A549 (cell line): ENCODE results near the gene POLA1. TPM values are rescaled to one million over a fixed set of nuclear protein-coding genes. Genes with fewer than 3 reads are reported as not detected.
A peak's percentile ranks its signal among the peaks of the same experiment; 100 is the strongest.
"Not testable (repeated sequence)": the region's sequence is repeated elsewhere in the genome, so short reads cannot be mapped to it uniquely, and the experiment has no call there.

Experiments used
- ATAC-seq, 2 experiments: fragments of 200-7000 bp in 1 of 2; fragments of >200 bp in 1 of 2; cut with Nextera tagmentation in 1 of 2; cut with Tn5 transposase in 1 of 2; 3 replicates each; pipeline versions ENCODE4 v1.8.0 to v1.9.1; 2018 to 2020; ENCODE audit warnings: mild to moderate bottlenecking in 1 of 2, moderate library complexity in 1 of 2
- CTCF ChIA-PET: fragments of 300-600 bp; sonication (Branson Sonifier 250); formaldehyde crosslinking; extraction: SDS; loops from one replicate; lab custom pipeline; 2021; ENCODE audit warnings: antibody characterized with exemption, inconsistent platforms; lab: Yijun Ruan, JAX
- POLR2A ChIA-PET: fragments of 350-600 bp; formaldehyde crosslinking; extraction: SDS; loops from one replicate; lab custom pipeline; 2021; ENCODE audit warnings: antibody characterized with exemption, inconsistent platforms; lab: Yijun Ruan, JAX
- DNase-seq, 2 experiments: peaks; one replicate each; pipeline versions ENCODE4 v3.0.0 to v3.0.0-alpha.2; 2011 to 2016; ENCODE audit warnings: low read depth in 1 of 2, low spot score in 1 of 2
- FAIRE-seq: peaks from 2 replicates; lab custom pipeline; 2011; peaks lifted over from hg19 to GRCh38; lab: Jason Lieb, UNC
- H3K27ac ChIP-seq, 2 experiments: fragments of >200 bp; sonication (Bioruptor Twin); formaldehyde crosslinking; 3 replicates each; pipeline ENCODE4 v1.5.1; 2016 to 2017
- H3K4me1 ChIP-seq: fragments of >200 bp; sonication (Bioruptor Twin); formaldehyde crosslinking; 3 replicates; pipeline ENCODE4 v1.6.1; 2016
- H3K4me2 ChIP-seq: fragments of >200 bp; sonication (Bioruptor Twin); formaldehyde crosslinking; 3 replicates; pipeline ENCODE4 v1.6.1; 2016
- H3K4me3 ChIP-seq: fragments of >200 bp; sonication (Bioruptor Twin); formaldehyde crosslinking; 3 replicates; pipeline ENCODE4 v1.5.1; 2016
- H3K9me3 ChIP-seq: fragments of >200 bp; sonication (Bioruptor Twin); formaldehyde crosslinking; 3 replicates; pipeline ENCODE4 v1.6.1; 2016
- CEBPB ChIP-seq, 2 experiments: fragments of >200 bp in 1 of 2; sonication (Bioruptor Twin) in 1 of 2; formaldehyde crosslinking in 1 of 2; IDR thresholded peaks; 2 replicates each; pipeline ENCODE4 v1.6.1; 2012 to 2016
- CHD4 ChIP-seq: fragments of 200-600 bp; sonication (generic); IDR thresholded peaks from 2 replicates; pipeline ENCODE4 v1.6.1; 2016; ENCODE audit warnings: antibody characterized with exemption, mild to moderate bottlenecking, borderline replicate concordance
- EHMT2 ChIP-seq: fragments of 200-600 bp; sonication (generic); IDR thresholded peaks from 2 replicates; pipeline ENCODE4 v1.6.1; 2016; ENCODE audit warnings: antibody characterized with exemption, low read depth, mild to moderate bottlenecking, moderate library complexity
- ESRRA ChIP-seq: fragments of 150-350 bp; IDR thresholded peaks from 2 replicates; pipeline ENCODE4 v1.6.1; 2014; ENCODE audit warnings: mild to moderate bottlenecking, low read length, borderline replicate concordance
- FOSB ChIP-seq: fragments of 250-450 bp; sonication (Bioruptor Pico); IDR thresholded peaks from 2 replicates; pipeline ENCODE4 v1.5.0; 2020; ENCODE audit warnings: mild to moderate bottlenecking, moderate library complexity
- FOSL2 ChIP-seq, 2 experiments: fragments of 450-650 bp in 1 of 2; fragments of >200 bp in 1 of 2; sonication (Bioruptor Twin) in 1 of 2; formaldehyde crosslinking; IDR thresholded peaks; 2 replicates each; pipeline versions ENCODE4 v1.5.0 to v1.6.1; 2016 to 2020; ENCODE audit warnings: mild to moderate bottlenecking in 1 of 2, moderate library complexity in 1 of 2
- FOXS1 ChIP-seq: fragments of 250-450 bp; sonication (Bioruptor Pico); IDR thresholded peaks from 2 replicates; pipeline ENCODE4 v1.5.0; 2020; ENCODE audit warnings: mild to moderate bottlenecking, moderate library complexity
- HDAC2 ChIP-seq: fragments of 200-600 bp; sonication (generic); IDR thresholded peaks from 2 replicates; pipeline ENCODE4 v1.6.1; 2016
- HOXB13 ChIP-seq: fragments of 250-450 bp; sonication (Bioruptor Pico); IDR thresholded peaks from 2 replicates; pipeline ENCODE4 v1.5.0; 2020; ENCODE audit warnings: low read depth, mild to moderate bottlenecking, moderate library complexity
- HOXB5 ChIP-seq: fragments of 250-450 bp; sonication (Bioruptor Pico); IDR thresholded peaks from 2 replicates; pipeline ENCODE4 v1.5.0; 2020; ENCODE audit warnings: mild to moderate bottlenecking, moderate library complexity
- JUNB ChIP-seq: fragments of >200 bp; sonication (Bioruptor Twin); formaldehyde crosslinking; IDR thresholded peaks from 2 replicates; pipeline ENCODE4 v1.6.1; 2016
- KDM5A ChIP-seq: fragments of 200-600 bp; sonication (generic); IDR thresholded peaks from 2 replicates; pipeline ENCODE4 v1.6.1; 2016; ENCODE audit warnings: antibody characterized with exemption, mild to moderate bottlenecking
- MAFK ChIP-seq: fragments of 450-650 bp; IDR thresholded peaks from 2 replicates; pipeline ENCODE4 v1.6.1; 2014; ENCODE audit not compliant: partially characterized antibody
- MAZ ChIP-seq: fragments of 150-350 bp; IDR thresholded peaks from 2 replicates; pipeline ENCODE4 v1.6.1; 2014; ENCODE audit warnings: antibody characterized with exemption, low read depth, low read length, borderline replicate concordance
- NFE2L2 ChIP-seq: fragments of 150-350 bp; conservative IDR thresholded peaks from 2 replicates; pipeline ENCODE4 v1.6.1; 2014; ENCODE audit warnings: low read length
- NR3C1 ChIP-seq: fragments of >200 bp; sonication (Bioruptor Twin); formaldehyde crosslinking; IDR thresholded peaks from 3 replicates; pipeline ENCODE4 v1.6.1; 2017
- POLR2A ChIP-seq: IDR thresholded peaks from 2 replicates; pipeline ENCODE4 v1.6.1; 2012; ENCODE audit warnings: mild to moderate bottlenecking, low read length
- RARB ChIP-seq: fragments of 250-450 bp; sonication (Bioruptor Pico); IDR thresholded peaks from 2 replicates; pipeline ENCODE4 v1.8.0; 2021; ENCODE audit warnings: mild to moderate bottlenecking, moderate library complexity
- SMC3 ChIP-seq: fragments of >200 bp; sonication (Bioruptor Twin); formaldehyde crosslinking; IDR thresholded peaks from 3 replicates; pipeline ENCODE4 v1.6.1; 2018; ENCODE audit warnings: inconsistent platforms
- SREBF2 ChIP-seq: fragments of 450-650 bp; IDR thresholded peaks from 2 replicates; pipeline ENCODE4 v1.6.1; 2014; ENCODE audit warnings: mild to moderate bottlenecking, moderate library complexity
- ZC3H11A ChIP-seq: fragments of 450-650 bp; IDR thresholded peaks from 2 replicates; pipeline ENCODE4 v1.6.1; 2014; ENCODE audit warnings: antibody characterized with exemption, mild to moderate bottlenecking
- ZFP36 ChIP-seq: fragments of 450-650 bp; IDR thresholded peaks from 2 replicates; pipeline ENCODE4 v1.6.1; 2014; ENCODE audit warnings: borderline replicate concordance; ENCODE audit not compliant: partially characterized antibody
- ZSCAN20 ChIP-seq: fragments of 250-450 bp; sonication (Bioruptor Pico); IDR thresholded peaks from 2 replicates; pipeline ENCODE4 v1.8.0; 2022; ENCODE audit warnings: mild to moderate bottlenecking, moderate library complexity
- WGBS: methylation state at CpG from one replicate; pipeline ENCODE4 v1.1.6; 2017; ENCODE audit errors: missing lambda C conversion rate; 5-methylcytosine and 5-hydroxymethylcytosine counted together
- polyA plus RNA-seq, 4 experiments: library from polyadenylated mRNA; depleted of rRNA in 3 of 4; stranded (reverse); fragments of >200 nt; fragmentation: RNase III in 1 of 4; extraction: RNeasy Plus Mini Kit Qiagen cat#74134 plus additional on column Dnase treatment in 1 of 4; gene quantifications; 2 replicates in 3 of 4; 3 replicates in 1 of 4; pipeline ENCODE4 v1.2.3, GENCODE V29; 2011 to 2017
- TF ChIP-seq, protein P1 (sequence below): fragments of 250-450 bp; sonication (Bioruptor Pico); IDR thresholded peaks from 2 replicates; pipeline ENCODE4 v1.5.0; 2020; ENCODE audit warnings: low read depth, mild to moderate bottlenecking, moderate library complexity
- TF ChIP-seq, protein P2 (sequence below): IDR thresholded peaks from 2 replicates; pipeline ENCODE4 v1.6.1; 2012; ENCODE audit warnings: low read depth, borderline replicate concordance
- TF ChIP-seq, protein P3 (sequence below): fragments of >200 bp; sonication (Bioruptor Twin); formaldehyde crosslinking; IDR thresholded peaks from 3 replicates; pipeline ENCODE4 v1.5.1; 2016
- TF ChIP-seq, protein P4 (sequence below): fragments of >200 bp; sonication (Bioruptor Twin); formaldehyde crosslinking; IDR thresholded peaks from 2 replicates; pipeline ENCODE4 v1.6.1; 2016
- TF ChIP-seq, protein P5 (sequence below): fragments of 450-650 bp; IDR thresholded peaks from 2 replicates; pipeline ENCODE4 v1.6.1; 2014; ENCODE audit warnings: antibody characterized with exemption

The POLA1 gene
- polyA plus RNA-seq, 2 of the 4 experiments (the other 2 are of a cell fraction), result 8.8 to 17.5 TPM

DNA sequence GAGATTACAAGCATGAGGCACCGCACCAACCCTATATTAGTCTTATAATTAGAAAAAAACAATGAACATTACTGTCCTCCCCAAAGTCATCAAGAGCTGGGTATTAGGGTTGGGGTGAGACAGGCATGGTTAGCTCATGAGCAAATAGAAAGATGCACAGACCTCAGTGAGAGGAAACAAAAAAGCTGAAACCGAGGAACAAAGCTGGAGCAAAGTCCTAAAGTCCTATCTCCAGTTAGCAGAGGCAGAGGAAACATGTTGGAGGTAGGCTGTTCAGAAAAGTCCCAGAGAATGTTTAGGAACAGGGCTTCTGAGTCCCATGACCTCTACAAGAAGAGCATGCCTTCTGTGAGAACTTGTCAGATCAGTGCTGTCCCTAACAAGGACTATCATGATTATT, 41.9 kb upstream of the POLA1 start (continued):
- no peak for TF ChIP-seq HOXB13
- no peak for TF ChIP-seq ZC3H11A
- TF ChIP-seq, protein P1, sequence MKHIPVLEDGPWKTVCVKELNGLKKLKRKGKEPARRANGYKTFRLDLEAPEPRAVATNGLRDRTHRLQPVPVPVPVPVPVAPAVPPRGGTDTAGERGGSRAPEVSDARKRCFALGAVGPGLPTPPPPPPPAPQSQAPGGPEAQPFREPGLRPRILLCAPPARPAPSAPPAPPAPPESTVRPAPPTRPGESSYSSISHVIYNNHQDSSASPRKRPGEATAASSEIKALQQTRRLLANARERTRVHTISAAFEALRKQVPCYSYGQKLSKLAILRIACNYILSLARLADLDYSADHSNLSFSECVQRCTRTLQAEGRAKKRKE (CRISPR knock-in tag), result no peak
- TF ChIP-seq RARB (CRISPR knock-in tag), result no peak
- no peak for TF ChIP-seq CHD4
- no peak for TF ChIP-seq FOXS1 (CRISPR knock-in tag)
- no peak for TF ChIP-seq MAZ
- no peak for TF ChIP-seq JUNB
- TF ChIP-seq, protein P2, sequence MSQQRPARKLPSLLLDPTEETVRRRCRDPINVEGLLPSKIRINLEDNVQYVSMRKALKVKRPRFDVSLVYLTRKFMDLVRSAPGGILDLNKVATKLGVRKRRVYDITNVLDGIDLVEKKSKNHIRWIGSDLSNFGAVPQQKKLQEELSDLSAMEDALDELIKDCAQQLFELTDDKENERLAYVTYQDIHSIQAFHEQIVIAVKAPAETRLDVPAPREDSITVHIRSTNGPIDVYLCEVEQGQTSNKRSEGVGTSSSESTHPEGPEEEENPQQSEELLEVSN, result no peak
- TF ChIP-seq MAFK, result no peak
- TF ChIP-seq EHMT2, result no peak
- TF ChIP-seq KDM5A, result no peak
- TF ChIP-seq, all 56 proteins: peak for 0

DNA sequence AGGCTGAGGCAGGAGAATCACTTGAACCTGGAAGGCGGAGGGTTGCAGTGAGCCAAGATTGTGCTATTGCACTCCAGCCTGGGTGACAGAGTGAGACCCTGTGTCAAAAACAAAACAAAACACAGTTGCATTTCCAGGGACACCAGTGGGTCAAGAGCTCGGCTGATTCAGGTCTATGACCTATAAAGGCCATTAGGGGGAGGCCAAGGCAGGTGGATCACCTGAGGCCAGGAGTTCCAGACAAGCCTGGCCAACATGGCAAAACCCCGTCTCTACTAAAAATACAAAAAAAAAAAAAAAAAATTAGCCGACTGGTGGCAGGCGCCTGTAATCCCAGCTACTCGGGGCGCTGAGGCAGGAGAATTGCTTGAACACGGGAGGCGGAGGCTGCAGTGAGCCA, 38.0 kb upstream of the POLA1 start:
- H3K27ac ChIP-seq, H3K4me2 ChIP-seq, FAIRE-seq, DNase-seq, POLR2A ChIA-PET, ATAC-seq, H3K4me3 ChIP-seq, H3K4me1 ChIP-seq, H3K9me3 ChIP-seq: not testable (repeated sequence)
- CTCF ChIA-PET, result interaction anchor here (1.5 kb wide), 1 partner anchor 21 kb away, joined by 4 read pairs; no protein-coding TSS in a partner anchor
- 92% methylated on average over 9 of the region's 9 CpGs for WGBS

DNA sequence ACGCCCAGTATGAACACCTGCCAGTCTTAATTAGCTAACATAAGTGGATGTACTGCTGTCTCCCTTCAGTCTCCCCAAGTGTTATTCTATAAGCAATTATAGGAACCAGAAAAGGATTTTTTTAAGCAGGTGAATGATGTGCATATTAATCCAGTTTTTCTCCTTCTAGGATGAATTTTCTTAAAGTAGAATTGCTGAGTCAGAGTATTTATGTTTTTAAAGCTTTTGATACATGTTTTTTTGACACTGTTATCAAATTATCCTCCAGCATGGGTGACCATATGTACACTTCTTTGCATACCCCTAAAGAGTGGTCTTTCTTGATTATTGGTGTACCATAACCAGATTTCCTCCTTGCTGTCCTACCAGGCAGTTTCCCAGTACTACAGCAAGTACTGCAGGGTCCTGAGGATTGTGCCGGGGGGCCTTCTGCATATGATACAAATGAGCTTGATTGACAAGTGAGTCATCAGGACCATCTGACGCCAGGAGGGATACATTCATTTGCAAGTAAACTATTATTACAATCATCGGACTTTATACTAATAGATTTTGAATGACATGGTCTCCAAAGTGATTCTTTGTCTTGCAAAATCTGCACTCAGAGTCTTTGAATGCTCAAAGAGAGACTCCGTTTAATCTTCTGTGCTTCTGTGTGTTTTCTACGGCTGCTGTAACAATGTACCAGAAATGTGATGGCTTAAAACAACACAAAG, 35.9 kb upstream of the POLA1 start:
- H3K9me3 ChIP-seq, result no peaks in the 10 kb centered on the region
- ATAC-seq (no peak), FAIRE-seq (no peak), DNase-seq (no peak)
- no peak overlapping the region for H3K4me3 ChIP-seq
- 54% methylated on average over 6 of the region's 6 CpGs for WGBS
- no peak overlapping the region for H3K27ac ChIP-seq
- ChIA-PET CTCF (no interaction called here), POLR2A (no interaction called here)
- H3K4me1 ChIP-seq, result no peaks in the 10 kb centered on the region
- TF ChIP-seq MAFK (peak; percentile 77), POLR2A (no peak)
- TF ChIP-seq, protein P3, sequence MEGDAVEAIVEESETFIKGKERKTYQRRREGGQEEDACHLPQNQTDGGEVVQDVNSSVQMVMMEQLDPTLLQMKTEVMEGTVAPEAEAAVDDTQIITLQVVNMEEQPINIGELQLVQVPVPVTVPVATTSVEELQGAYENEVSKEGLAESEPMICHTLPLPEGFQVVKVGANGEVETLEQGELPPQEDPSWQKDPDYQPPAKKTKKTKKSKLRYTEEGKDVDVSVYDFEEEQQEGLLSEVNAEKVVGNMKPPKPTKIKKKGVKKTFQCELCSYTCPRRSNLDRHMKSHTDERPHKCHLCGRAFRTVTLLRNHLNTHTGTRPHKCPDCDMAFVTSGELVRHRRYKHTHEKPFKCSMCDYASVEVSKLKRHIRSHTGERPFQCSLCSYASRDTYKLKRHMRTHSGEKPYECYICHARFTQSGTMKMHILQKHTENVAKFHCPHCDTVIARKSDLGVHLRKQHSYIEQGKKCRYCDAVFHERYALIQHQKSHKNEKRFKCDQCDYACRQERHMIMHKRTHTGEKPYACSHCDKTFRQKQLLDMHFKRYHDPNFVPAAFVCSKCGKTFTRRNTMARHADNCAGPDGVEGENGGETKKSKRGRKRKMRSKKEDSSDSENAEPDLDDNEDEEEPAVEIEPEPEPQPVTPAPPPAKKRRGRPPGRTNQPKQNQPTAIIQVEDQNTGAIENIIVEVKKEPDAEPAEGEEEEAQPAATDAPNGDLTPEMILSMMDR, result no peak
- TF ChIP-seq, all 56 proteins: peak for 1
- H3K4me2 ChIP-seq, result no peak overlapping the region

DNA sequence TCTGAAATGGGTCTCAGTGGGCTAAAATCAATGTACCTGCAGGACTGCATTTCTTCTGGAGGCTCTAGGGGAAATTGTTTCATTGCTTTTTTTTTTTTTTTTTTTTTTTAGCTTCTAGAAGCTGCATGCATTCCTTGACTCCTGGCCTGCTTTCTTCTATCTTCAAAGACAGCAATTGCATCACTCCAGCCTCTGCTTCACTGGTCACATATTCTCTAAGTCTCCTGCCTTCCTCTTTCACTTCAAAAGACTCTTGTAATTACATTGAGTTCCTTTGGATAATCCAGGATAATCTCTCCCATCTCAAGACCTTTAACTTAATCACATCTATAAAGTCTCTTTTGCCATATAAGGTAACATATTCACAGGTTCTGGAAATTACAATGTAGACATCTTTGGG, 35.3 kb upstream of the POLA1 start:
- POLR2A ChIA-PET, result no interaction called here
- H3K27ac ChIP-seq, result no peak overlapping the region
- no peaks in the 10 kb centered on the region for H3K4me1 ChIP-seq
- ATAC-seq (no peak), DNase-seq (no peak)
- TF ChIP-seq SREBF2 (no peak), NR3C1 (no peak), FOSL2 (IDR thresholded peaks at IDR 0.05) (no peak), FOSL2 (CRISPR knock-in tag; IDR thresholded peaks at IDR 0.05) (no peak), ZSCAN20 (CRISPR knock-in tag) (no peak), NFE2L2 (no peak), FOSB (CRISPR knock-in tag) (no peak), CEBPB (IDR thresholded peaks at IDR 0.05) (no peak), JUNB (no peak), HDAC2 (no peak), ZFP36 (no peak), ESRRA (no peak), SMC3 (no peak), HOXB5 (CRISPR knock-in tag) (no peak)
- TF ChIP-seq, protein P4, sequence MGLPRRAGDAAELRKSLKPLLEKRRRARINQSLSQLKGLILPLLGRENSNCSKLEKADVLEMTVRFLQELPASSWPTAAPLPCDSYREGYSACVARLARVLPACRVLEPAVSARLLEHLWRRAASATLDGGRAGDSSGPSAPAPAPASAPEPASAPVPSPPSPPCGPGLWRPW, result no peak
- TF ChIP-seq, protein P5, sequence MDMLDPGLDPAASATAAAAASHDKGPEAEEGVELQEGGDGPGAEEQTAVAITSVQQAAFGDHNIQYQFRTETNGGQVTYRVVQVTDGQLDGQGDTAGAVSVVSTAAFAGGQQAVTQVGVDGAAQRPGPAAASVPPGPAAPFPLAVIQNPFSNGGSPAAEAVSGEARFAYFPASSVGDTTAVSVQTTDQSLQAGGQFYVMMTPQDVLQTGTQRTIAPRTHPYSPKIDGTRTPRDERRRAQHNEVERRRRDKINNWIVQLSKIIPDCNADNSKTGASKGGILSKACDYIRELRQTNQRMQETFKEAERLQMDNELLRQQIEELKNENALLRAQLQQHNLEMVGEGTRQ, result no peak
- TF ChIP-seq, all 56 proteins: peak for 0
- Histone ChIP-seq H3K4me2 (no peak overlapping the region), H3K4me3 (no peak overlapping the region), H3K9me3 (no peaks in the 10 kb centered on the region)
- CTCF ChIA-PET, result no interaction called here
- no peak for FAIRE-seq
